Type B pancreatic cell (in vitro differentiated cells): ENCODE results near the gene DCHS2. TPM values are rescaled to one million over a fixed set of nuclear protein-coding genes. Genes with fewer than 3 reads are reported as not detected.

Source experiments
- DNase-seq: peaks from one replicate; pipeline ENCODE4 v3.0.0; 2021; ENCODE audit warnings: mixed read lengths; ENCODE audit not compliant: unreplicated experiment; ENCODE audit errors: extremely low spot score
- H3K27ac Mint-ChIP-seq: 2 replicates; pipeline ENCODE4 v1.8.0; 2021; ENCODE audit warnings: mild to moderate bottlenecking, mixed read lengths
- H3K27me3 Mint-ChIP-seq: 2 replicates; pipeline ENCODE4 v1.8.0; 2021; ENCODE audit warnings: mixed read lengths
- H3K36me3 Mint-ChIP-seq: 2 replicates; pipeline ENCODE4 v1.8.0; 2021; ENCODE audit warnings: mixed read lengths
- H3K4me1 Mint-ChIP-seq: one replicate; pipeline ENCODE4 v1.8.0; 2021; ENCODE audit warnings: mixed read lengths; ENCODE audit not compliant: unreplicated experiment
- H3K4me3 Mint-ChIP-seq: 2 replicates; pipeline ENCODE4 v1.8.0; 2021; ENCODE audit warnings: mild to moderate bottlenecking, mixed read lengths
- H3K9me3 Mint-ChIP-seq: 2 replicates; pipeline ENCODE4 v1.8.0; 2021; ENCODE audit warnings: mixed read lengths
- total RNA-seq: library from RNA; stranded (reverse); gene quantifications from 2 replicates; pipeline ENCODE4 v1.2.1, GENCODE V29; 2021; ENCODE audit warnings: low replicate concordance
- TF ChIP-seq, protein P1 (sequence below): fragments of 200-600 bp; sonication (generic); conservative IDR thresholded peaks from 2 replicates; pipeline ENCODE4 v1.5.0; 2021; ENCODE audit warnings: antibody characterized with exemption, mild to moderate bottlenecking

Gene DCHS2
- total RNA-seq, 1 donor from 2014 or later: 1.8 TPM

DNA sequence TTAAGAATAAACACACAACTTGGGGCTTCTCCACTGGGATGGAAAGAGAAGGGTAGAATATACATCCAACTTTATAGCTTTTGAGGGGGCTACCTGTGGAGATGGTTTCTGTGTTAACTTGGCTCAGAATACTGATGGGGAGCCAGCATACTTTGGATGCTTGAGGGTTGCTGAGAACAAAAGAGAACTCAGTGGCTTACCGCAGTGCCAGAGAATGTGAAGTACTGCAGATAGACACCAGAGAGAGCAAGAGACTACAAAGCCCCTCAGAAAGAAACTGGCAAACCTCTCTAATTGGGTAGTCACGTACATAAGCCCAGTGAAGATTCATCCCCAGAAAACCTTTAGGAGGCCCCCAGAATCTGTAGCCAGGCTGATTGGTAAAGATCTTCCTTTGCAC is 214.4 kb downstream of the DCHS2 start:
- no peak for DNase-seq
- peaks cover 3% of the 10 kb centered on the region for H3K27me3 Mint-ChIP-seq
- H3K4me1 Mint-ChIP-seq: no peaks in the 10 kb centered on the region
- no peaks in the 10 kb centered on the region for H3K9me3 Mint-ChIP-seq
- H3K27ac Mint-ChIP-seq: no peak overlapping the region
- H3K36me3 Mint-ChIP-seq: no peaks in the 10 kb centered on the region
- TF ChIP-seq, protein P1, sequence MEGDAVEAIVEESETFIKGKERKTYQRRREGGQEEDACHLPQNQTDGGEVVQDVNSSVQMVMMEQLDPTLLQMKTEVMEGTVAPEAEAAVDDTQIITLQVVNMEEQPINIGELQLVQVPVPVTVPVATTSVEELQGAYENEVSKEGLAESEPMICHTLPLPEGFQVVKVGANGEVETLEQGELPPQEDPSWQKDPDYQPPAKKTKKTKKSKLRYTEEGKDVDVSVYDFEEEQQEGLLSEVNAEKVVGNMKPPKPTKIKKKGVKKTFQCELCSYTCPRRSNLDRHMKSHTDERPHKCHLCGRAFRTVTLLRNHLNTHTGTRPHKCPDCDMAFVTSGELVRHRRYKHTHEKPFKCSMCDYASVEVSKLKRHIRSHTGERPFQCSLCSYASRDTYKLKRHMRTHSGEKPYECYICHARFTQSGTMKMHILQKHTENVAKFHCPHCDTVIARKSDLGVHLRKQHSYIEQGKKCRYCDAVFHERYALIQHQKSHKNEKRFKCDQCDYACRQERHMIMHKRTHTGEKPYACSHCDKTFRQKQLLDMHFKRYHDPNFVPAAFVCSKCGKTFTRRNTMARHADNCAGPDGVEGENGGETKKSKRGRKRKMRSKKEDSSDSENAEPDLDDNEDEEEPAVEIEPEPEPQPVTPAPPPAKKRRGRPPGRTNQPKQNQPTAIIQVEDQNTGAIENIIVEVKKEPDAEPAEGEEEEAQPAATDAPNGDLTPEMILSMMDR: peak; percentile 55
- no peak overlapping the region for H3K4me3 Mint-ChIP-seq

DNA sequence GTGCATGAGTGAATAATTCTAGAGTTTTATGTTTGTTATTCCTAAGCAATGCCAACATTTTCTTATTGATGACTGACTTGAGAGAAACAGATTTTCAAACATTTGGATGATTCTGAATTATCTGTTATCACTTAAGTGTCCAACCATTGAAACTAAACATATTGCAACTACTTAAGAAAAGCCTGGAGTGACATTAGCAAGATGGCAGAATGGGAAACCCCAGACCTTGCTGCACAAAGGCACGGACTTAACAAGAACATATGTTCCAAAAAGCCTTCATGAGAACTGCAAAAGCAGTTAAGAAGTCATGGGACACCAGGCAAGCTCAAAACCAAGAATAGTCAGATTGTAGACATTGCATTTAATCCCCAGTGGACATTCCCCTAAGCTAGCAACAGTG is 215.1 kb downstream of the DCHS2 start:
- H3K4me1 Mint-ChIP-seq: no peaks in the 10 kb centered on the region
- H3K27ac Mint-ChIP-seq: no peak overlapping the region

DNA sequence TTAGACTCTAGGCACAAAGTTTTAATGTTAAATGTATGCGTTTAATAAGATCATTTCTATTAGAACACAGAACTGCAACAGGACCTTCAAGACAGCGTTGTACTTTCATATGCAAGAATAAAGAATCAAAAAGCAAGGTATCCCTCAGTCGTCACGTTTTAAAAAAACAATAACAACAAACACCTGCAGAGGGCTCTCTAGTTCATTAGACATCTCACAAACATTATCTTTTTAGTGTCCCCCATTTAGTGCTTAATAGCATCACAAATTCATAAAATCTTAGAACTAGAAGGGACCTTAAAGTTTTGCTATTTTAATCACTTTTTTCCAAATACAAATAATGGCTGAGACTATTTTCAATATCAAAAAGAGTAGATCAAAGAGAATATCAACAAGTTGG is 236.6 kb downstream of the DCHS2 start:
- Mint-ChIP-seq H3K4me1 (peaks cover 5% of the 10 kb centered on the region), H3K27me3 (peaks cover 21% of the 10 kb centered on the region), H3K9me3 (no peaks in the 10 kb centered on the region), H3K36me3 (no peaks in the 10 kb centered on the region), H3K27ac (no peak overlapping the region), H3K4me3 (no peak overlapping the region)
- no peak for DNase-seq
- TF ChIP-seq, protein P1: peak; percentile 53

More for the DNA sequence above, 215.1 kb downstream of the DCHS2 start:
- Mint-ChIP-seq H3K27me3 (peaks cover 3% of the 10 kb centered on the region), H3K36me3 (no peaks in the 10 kb centered on the region), H3K9me3 (no peaks in the 10 kb centered on the region), H3K4me3 (no peak overlapping the region)
- DNase-seq: no peak
- TF ChIP-seq, protein P1: no peak

DNA sequence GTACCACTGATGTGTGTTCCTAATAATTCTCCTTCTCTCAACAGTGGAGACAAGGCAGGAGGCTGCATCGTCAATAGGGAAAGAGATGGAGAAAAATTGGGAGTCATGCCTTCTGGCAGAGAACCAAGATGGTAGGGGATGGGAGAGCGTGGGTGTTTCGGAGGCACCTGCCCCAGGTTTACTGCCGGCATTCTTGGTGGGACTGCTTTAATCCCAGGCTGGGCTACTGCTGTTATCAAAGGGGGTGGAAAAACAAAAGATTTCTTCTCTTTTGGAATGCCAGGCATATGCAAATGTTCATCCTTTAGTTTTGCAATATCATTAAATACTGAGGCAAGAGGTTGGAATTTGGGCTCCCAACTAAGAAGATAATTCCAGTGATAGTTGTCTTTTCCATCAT is 257.0 kb downstream of the DCHS2 start:
- Mint-ChIP-seq H3K4me3 (no peak overlapping the region), H3K4me1 (no peaks in the 10 kb centered on the region), H3K9me3 (no peaks in the 10 kb centered on the region), H3K27me3 (peaks cover 16% of the 10 kb centered on the region), H3K36me3 (no peaks in the 10 kb centered on the region), H3K27ac (no peak overlapping the region)
- TF ChIP-seq, protein P1: no peak
- DNase-seq: no peak

DNA sequence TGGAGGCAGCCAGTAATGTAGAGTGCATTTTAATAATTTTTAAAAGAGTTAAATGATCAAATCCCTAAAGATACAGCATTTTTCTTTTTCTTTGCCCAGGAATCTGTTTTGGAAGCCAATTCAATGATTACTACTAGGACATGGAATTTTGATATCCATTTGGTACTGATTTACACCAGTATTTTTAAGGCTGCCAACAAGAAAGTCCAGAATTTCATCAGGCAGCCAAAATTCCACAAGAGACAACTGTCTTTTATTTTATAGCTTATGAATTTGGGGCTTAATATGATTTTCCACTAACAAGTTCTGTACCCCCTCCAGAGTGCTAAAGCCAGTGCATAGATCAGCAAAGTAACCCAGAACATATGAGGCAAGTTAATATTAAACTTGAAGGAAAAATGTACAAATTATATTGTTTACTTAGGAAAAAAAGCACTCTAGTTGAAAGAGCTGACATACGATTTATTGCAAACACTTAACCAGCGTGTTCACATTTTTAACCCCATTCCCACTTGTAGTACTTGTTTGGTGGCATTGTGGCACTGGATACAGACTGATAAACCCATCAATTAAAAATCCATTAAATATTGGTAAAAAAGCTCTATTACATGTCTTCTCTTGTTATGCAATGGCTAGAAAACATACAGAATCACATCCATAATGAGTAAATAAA is 259.7 kb downstream of the DCHS2 start:
- no peak for DNase-seq
- H3K4me3 Mint-ChIP-seq: no peak overlapping the region
- TF ChIP-seq, protein P1: no peak
- H3K27me3 Mint-ChIP-seq: peaks cover 16% of the 10 kb centered on the region
- no peaks in the 10 kb centered on the region for H3K36me3 Mint-ChIP-seq
- H3K4me1 Mint-ChIP-seq: no peaks in the 10 kb centered on the region
- peaks cover 4% of the 10 kb centered on the region for H3K9me3 Mint-ChIP-seq
- no peak overlapping the region for H3K27ac Mint-ChIP-seq
